DMS153 treated with DMSO at 0.1 percent for 48 hours (cell line): Measurements from ENCODE around the gene PSMB5.

Experiments
- DNase-seq: peaks from one replicate; lab custom pipeline; 2025; ENCODE audit not compliant: unreplicated experiment; lab: John Stamatoyannopoulos, UW

The PSMB5 gene

DNA sequence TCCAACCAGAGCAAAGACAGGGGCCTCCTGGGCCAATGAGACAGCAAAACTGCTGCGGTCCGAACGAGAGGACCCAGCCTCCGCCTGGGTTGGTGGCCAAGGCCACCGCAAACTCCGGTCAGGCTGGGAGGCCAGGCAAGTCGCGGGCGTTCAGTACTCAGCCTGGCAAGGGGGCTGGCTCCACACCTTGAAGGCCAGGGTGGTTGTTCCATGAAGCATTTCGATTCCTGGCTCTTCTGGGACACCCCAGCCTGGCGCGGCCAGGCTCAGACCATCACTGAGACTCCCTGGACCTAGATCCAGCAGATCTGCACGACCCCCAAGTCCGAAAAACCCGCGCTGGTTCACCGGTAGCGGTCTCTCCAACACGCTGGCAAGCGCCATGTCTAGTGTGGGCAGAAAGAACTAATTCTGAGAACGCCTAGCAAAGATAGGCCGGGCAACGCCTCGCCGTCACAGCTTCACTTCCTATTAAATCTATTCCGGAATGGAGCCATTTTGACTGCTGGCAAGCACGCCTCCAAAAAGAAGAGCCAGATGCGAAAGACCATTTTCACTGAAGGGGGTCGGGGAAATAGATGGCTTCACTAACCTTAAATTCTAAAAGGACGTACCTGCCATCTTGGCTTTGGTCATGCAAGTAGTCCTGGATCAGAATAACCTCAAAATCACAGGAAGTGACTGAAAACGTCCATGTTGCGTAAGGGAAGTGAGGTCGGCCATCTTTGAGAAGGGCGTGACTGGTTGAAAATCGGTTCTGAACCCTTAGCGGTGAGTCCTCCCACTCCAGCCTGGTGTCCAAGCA is at the start of gene PSMB5:
Gene PSMB5 (minus strand): TSS at position 403 of the 805 bp plus-strand sequence. CDS start 19 bp downstream, at position 384.
- DNase-seq: no peak

DNA sequence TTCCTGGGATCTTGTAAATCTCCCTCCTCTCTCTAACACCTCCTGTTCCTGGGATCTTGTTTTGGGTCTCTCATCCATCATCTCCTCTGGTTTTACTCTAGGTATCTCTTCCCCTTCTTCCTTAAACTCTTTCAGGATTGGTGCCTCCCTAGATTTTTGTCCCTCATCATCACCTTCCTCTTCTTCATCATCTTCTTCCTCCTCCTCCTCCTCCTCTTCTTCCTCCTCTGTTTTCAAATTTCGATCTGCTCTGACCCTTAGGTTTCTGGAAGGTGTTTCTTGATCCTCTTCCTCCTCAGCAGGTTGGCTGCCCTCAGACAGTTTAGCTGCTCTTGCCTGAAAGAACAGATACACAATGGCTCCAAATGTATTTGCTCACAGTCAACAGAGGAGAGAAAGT is 45.8 kb upstream of the PSMB5 start:
- DNase-seq: no peak

DNA sequence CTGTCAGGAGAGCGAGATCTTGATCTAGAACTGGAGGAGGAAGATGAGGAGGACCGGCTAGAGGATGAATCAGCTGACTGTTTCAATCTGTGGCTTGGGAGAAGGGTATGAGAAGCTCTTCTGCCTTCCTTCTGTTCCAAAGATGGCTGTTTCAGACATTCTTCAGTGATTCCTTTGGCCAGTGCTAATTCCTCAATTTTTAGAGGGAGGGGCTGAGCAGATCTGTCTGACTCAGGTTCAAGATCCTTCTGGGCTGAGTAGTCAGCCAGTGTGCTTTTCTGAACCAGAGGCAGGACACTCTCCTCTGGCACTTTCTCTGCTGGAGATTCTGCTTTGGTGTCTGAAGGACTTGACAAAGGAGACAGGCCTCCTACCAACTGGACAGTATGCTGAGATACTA is 45.0 kb upstream of the PSMB5 start:
- no peak for DNase-seq

DNA sequence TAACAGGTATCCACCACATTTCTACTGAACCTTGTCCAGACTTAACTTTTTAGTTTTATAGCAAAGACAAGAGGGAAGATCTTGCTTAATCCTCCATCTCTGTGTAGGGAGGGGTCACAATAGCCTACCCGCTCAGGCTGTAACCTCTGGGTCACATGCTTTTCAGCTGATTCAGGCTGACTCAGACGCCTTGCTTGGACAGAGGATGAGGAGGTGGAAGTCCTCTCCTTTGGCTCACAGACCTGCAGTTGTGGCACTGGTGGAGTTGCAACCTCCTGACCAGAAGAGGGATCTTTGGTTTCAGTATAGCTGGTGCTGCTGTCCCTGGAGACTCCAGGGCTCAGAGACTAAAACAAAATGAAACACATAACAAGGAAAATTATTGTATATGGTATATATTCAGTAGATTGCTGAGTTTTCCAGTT is 44.0 kb upstream of the PSMB5 start:
- no peak for DNase-seq

DNA sequence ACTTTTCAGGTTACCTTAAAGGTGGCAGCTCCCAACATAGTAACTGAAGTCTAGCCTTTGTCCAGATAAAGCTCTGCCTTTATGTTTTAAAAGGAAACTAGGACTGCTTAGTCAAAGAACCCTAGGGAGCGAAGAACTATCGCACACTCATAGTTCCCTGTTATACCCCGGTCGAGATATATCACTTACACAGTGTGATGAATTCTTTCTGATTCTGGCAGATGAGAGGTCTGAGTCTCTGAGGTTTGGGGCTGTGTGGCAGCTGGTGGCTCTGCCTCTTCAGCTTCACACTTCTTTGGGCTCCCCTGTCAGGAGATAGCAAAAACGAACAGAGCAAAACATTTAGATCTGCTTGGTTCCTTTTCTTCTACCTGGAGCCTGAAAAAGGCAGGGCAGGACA is 43.3 kb upstream of the PSMB5 start:
- DNase-seq: no peak

DNA sequence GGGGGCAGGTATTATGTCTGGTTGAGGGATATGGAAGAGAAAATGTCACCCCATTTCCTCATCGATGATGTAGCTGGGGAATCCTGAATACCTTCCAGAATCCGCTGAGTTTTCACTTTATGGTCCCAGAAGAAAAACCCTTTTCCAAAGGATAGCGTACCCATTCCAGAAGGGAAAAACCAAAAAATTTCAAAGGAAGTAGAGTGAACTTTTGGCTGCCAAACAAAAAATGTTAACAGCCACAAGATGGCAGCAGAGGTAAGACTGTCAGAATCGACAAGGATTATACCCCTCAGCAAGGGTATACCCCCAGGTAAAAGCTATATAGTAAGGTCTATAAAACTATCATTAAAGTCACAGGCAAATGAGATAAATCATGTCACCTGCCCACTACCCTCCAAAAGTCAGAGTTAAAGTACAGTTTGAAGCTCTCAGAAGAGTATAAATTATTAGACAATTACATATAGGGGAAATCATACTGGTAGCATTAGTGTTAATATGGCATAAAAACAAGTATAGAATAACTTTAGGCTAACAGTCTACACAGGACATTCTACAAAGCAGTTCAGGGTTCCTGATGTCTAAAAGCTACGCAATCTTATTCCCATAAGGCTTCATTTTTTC is 42.2 kb upstream of the PSMB5 start:
- no peak for DNase-seq

DNA sequence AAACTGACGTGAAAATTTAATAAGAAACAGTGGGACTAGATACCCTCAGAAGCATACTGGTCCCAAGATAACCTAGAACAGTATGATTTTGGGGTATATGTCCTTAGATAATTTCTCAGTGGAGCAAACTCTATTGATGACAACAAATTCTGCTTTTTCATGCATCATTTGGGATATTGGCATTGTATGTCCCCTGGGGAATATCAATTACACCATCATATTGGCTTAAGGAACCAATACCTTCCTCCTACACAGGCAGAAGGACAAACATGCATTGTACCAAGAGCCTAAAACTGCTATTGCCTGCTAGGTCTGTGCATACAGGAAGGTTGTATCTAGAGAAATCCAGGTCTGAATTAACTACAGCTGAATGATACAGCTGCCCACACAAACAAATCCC is 40.2 kb upstream of the PSMB5 start:
- DNase-seq: no peak

DNA sequence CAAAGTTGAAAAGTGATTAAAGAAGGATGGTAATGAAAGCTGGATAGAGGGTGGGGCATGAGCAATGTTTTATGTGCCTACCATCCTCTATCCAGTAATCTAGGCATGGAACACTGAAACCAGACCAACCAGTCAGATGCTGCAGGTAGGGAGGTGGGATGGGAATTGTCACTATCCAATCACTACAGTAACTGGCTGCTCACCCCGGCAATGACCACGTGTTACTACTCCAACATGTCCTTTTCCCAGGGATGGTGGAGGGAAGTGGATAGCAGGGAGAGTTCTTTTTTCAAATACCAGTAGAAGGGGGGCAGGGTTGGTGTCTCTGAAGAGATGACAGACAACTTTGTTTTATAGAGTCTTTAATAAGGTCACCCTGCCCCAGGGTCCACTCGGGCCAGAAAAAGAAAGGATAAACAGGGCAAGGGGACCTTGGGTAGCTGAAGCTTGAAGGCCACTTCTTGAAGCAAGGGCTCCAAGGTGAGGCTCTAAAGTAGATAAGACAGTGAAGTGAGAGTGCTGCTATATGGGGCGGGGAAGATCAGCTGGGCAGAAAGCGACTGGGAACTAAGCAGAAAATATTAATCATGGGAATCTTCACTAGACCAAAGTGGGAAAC is 37.3 kb upstream of the PSMB5 start:
- no peak for DNase-seq

DNA sequence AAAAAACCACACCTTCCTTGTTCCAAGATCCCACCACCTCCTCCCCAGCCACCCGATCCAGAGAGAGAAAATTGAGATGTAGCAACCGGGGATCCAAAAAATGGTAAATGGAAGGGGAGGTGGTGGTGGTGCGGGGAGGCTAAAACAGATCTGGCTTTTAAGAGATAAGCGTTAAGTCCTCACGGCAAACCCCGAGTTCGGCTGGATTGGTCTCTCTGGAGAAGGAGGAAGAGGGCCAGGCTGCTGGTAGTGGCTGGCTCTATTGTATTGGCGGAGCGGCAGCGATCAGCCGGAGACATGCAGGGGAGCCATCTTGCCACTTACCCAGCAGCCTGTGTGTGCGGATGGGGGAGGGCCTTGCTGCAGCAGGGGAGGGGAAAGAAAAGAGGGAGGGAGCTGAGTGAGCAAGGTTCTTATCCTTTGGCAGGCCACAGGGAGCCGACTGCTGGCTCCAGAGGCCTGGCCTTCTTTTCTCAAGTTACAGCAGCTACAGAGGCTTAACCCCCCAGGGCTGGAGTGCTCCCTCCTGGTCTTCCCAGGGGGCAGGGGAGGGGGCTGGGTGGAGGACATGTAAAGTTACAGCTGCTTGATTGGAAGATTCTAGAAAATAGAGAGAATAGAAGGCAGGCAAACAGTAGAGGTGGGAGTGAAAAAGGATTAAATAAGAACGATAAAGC is 36.7 kb upstream of the PSMB5 start:
- no peak for DNase-seq

DNA sequence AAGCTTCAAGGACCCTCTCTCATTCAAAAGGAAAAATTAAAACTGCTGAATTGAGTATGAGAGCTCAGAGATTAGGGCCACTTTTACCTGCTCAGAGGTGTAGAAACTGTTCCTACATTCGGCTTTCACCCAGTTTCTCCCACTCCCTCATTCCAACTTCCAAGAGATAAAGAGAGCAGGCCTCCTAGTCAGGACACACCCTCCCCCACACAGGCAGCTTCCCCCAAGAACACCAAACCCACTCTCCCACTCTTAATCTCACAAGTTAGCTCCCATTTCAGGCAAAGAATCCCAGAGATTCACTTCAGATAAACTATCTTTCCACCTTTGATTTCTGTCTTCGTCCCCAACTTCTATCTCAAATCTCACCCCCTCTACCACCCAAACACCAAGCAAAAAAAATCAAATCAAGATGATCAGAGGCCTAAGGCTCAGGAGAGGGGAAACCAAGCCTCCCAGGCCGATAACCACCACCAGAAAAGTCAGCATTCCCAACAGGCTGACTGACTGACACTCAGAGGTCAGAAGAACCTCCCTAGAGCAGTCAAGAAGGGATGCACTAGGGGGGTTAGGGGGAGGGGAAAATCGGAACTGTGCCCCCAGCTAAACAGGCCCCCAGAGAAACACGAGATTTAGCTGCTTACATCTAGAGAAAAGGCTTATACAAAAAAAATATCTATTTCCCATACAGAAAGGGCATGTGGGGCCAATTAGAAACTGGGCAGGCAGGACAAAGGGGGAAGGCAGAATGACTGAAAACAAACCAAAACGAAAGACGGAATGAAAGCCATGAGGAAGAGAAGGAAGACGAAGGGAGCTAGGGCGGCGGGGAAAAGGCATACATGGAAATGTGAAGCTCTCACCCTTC is 35.8 kb upstream of the PSMB5 start:
- no peak for DNase-seq

DNA sequence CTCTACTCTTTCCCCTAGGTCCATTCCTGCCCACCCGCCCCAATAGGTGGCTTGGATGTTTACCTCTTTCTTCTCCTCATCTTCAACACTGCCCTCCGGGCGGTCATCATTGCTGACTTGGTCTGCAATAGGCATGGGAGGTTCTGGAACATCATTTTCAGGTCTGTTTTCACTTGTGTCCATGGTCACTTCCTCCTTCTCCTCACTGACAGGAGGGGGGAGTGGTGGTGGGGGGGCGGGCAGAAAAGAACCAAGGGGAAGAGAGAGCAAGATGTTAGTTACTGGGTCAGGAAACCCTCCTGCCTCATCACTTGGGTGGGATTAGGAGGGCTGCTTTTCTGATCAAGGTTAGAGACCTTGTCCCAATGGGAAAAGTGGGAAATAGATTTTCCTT is 34.7 kb upstream of the PSMB5 start:
- DNase-seq: no peak

DNA sequence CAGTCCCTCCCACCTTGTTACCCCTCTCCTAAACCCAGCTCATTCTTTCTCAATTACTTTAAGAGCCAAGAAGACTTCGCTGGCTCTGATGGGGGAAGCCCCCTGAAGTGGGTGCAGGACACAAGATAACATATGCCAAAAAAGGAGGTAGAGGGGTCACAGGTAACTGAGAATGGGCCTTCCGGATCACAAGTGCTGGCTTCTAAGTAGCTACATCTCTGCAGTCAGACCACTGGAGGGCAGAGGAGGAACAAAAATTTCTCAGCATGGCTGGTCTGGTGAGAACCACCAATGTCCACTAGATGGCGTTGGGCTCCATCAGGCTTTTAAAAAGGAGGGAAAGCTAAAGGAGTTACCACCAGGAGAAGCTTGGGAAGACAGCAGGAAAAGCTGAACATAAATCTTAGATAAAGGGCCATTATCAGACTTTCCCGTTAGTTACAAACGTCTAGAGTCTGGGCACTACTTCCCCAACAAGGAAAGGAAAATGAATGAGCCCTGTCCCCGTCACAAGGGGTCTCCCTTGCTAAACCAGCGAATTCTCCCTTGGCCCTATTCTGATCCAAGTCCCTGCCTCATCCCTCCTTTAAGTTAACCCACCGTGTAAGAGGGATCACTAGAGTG is 34.2 kb upstream of the PSMB5 start:
- DNase-seq: no peak

DNA sequence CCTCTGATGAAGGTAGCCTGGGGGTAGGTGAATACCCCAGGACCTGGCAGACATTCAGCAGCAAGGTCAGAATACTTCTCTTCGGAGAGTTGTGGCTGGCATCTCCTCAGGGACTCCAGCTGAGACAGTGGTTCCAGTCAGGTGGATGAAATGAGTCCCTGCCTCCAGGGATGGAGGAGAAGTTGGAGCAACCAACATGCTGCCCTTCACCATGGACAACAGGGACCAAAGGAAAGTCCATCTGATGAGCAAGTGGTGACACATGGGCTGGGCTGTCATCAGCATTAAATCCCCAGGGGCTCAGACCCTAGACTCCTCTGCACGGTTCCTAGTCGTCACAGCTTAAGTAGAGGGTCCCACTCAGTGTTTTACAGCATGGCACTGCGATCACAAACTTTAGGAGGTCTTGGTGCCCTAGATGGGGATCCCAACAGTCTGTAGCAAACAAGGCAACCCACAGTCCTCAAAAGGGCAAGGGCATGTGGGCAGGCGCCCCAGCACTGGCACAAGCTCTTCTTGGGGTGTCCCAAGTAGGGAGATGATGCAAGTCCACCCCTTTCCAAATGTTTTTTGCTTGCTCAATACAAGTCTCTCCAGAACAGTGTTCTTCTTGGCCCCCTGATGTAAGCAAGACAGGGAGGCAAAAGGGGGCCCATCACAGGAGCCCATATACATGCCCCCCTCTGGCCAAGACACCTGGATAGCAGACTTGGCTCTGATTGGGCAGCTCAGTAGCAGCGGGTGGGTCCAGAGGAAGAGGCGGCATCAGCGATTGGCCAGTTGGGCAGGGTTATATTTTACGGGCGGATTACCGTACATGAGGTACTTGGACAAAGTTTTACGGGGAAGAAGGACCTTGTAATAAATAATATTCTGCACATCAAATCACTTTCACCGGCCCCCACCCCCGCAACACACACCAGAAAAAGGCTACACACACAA is 33.4 kb upstream of the PSMB5 start:
- DNase-seq: no peak

DNA sequence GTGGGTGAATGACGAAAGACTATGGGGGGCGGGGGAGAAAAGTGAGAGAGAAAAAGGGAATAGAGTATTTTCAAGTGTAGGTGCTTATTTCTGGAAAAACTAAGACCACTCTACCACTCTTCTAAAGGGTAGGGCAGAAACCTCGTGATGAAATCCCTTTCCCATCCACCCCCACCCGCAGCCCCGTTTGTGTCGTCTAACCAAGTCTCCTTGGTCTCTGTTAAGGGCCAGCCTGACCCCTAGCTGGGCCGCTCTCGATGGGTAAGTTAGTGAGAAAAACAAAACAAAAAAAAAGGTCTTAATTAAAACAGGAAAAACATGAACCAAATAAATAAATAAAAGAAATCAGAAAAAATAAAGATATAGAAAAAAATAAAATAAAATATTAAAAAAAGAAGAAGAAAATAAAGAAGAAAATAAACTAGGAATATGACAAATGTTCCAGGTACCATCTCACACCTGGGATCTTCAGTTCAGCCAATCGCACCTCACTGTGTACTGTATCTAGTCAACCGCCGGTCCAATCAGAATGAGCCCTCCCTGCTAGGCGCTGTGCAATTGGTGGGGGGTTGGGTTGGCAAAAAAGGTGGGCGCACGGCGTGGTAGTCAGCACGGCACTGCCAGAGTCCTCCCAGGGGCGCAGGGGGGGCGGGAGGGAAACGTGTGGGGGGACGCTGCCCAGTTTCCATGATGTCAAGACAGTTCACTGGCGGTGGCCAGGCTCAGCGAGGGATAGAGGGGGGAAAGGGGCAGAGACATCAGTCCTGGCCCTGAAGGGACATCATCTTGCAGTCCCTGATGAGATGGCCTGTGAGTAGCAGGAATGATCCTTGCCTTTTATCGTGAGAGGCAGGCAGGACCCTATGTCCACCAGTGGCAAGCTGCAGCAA is 32.4 kb upstream of the PSMB5 start:
- DNase-seq: no peak

DNA sequence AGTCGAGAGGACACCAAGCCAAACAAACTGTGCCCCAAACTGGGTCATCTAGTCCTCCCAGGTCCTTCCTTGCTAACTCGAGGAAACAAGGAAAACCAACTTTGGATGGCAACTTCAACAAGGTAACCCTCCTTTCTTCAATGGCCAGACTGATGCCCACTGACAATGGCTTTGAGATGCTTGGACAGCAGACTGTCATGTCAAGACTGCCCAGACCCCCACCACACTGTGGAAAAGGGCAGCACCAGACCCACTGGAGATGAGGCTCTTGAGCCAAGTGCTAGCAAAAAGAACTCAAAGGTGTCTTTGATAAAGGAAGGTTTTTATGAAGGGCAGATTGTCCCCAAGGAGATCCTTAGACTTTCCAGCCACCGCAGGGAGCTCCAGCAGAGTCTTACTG is 31.7 kb upstream of the PSMB5 start:
- DNase-seq: no peak

DNA sequence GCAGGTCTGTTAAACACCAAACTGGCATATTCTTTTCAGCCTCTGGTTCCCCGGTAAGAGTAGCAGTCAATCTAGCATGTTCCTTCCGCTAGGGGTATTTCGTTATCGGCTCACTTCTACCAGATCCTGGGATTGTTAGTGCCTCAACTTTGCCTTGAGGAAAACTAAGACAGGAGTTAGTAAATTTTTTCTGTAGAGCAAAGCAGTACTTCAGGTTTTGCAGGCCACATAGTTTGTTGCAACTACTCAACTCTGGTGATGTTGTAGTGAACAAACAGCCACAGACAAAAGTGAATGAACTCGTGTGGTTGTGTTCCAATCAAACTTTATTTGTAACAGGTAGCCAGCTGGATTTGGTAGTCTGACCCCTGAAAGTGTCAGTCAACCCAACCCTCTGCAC is 28.9 kb upstream of the PSMB5 start:
- no peak for DNase-seq

DNA sequence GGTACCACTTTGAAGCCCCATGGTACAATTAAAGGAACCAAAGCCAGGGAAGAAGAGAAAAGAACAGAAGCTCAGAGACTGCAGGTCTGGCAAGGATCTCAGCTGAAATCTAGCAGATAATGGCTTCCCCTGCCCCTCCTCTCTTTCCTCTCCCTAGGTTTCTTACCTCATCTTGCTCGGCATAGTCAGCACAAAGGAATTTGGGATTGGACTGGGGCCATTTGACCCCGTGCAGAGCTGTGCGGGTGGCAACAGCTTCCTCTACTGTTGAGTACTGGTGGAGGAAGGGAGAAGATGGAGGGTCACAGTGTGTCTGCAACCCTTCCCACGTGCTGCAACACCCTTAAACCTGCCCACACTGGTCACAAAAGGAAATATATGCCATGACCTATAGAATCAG is 27.3 kb upstream of the PSMB5 start:
- DNase-seq: no peak

DNA sequence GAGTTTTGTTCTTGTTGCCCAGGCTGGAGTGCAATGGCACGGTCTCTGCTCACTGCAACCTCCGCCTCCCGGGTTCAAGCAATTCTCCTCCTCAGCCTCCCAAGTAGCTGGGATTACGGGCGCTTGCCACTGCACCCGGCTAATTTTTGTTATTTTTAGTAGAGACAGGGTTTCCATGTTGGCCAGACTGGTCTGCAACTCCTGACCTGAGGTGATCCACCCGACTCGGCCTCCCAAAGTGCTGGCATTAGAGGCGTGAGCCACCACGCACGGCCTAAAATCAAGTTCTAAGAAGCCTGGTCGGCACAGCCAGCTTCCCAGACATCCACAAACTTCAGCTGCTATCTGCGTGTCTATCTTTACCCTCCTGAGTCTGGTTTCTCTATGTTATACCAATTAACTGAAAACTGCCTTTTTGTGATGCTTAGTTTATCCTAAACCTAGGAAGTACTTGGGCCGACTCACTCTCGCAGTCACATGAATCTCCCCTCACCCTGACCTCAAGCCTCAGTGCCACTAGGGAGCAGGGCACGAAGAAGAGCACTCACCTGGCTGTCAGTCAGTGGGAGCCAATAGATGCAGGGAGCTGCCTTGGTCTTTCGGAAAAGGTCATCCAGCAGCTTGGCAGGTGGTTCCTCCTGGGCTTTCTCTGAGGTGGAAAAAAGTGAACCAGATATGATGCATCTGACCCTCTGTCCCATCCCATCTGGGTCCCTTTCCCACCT is 26.0 kb upstream of the PSMB5 start:
- DNase-seq: no peak
